Activated T-cell treated with anti-CD3 and anti-CD28 coated beads, Interleukin-2, amount 50 U/mL, for 4 hours (primary cell): Measurements from ENCODE around the gene POLG2. TPM values are rescaled to one million over a fixed set of nuclear protein-coding genes. Genes with fewer than 3 reads are reported as not detected.

Source experiments
- ATAC-seq, 2 donors: fragments of 200-7000 bp; cut with Tn5 transposase; one replicate each; pipeline ENCODE4 v1.10.0; 2021
- DNase-seq: peaks from one replicate; pipeline ENCODE4 v3.0.0-alpha.2; 2020
- H3K27me3 Mint-ChIP-seq: one replicate; pipeline ENCODE4 v1.8.0; 2021; ENCODE audit warnings: low read depth, mixed read lengths
- H3K36me3 Mint-ChIP-seq: one replicate; pipeline ENCODE4 v1.8.0; 2022; ENCODE audit warnings: mixed read lengths; ENCODE audit not compliant: insufficient read depth
- H3K4me1 Mint-ChIP-seq: one replicate; pipeline ENCODE4 v1.8.0; 2021; ENCODE audit warnings: low read depth, mixed read lengths
- H3K4me3 Mint-ChIP-seq: one replicate; pipeline ENCODE4 v1.8.0; 2021; ENCODE audit warnings: mild to moderate bottlenecking, moderate library complexity, mixed read lengths
- H3K9me3 Mint-ChIP-seq: one replicate; pipeline ENCODE4 v1.8.0; 2021; ENCODE audit warnings: mixed read lengths
- total RNA-seq, 3 donors: library from RNA; stranded (reverse); gene quantifications; one replicate each; pipeline ENCODE4 v1.2.1, GENCODE V29; 2021

The POLG2 gene
- total RNA-seq, 3 donors from 2014 or later: 34.1 to 34.9 (median 34.2) TPM

DNA sequence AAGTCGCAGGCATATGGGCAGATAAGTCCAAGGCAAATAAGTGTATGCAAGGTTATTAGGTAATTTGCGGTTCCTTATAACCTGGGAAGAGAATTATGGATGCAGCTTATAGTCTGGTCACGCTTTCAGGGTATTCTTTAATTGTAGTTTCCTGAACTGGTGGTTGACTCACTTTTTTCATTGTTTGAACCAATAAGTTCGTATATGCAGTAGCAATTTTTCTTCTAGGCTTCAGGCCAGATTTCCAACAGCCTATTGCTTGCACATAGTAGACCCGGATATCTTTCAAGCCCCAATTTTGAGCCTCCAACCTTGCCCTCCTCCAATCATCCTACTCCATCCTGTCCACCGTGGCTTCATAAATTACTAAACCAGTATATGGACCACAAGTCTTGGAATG lies 22.7 kb upstream of the POLG2 start:
- Mint-ChIP-seq H3K4me3 (no peak overlapping the region), H3K4me1 (peaks cover 15% of the 10 kb centered on the region), H3K36me3 (peaks cover 38% of the 10 kb centered on the region), H3K27me3 (no peaks in the 10 kb centered on the region), H3K9me3 (no peaks in the 10 kb centered on the region)
- DNase-seq: no peak
- ATAC-seq: no peak

DNA sequence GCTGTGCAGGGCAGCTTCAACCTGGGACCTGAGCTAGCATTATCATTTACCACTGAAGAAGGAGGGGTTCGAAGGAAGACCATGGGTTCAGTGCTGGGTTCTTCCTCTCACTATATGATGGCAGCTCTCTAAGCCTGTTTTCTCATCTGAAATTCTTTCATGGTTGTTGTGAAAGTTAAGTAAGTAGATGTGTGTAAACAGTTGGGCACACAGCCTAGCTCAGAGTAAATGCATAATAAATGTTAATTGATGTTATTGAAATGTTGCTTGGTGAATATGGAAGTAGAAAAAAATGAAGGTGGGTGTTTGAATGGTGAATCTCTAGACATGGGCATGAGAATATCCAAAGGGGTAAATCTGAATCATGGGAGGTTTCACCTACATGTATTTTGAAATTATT lies 19.0 kb upstream of the POLG2 start:
- no peaks in the 10 kb centered on the region for H3K9me3 Mint-ChIP-seq
- H3K36me3 Mint-ChIP-seq: peaks cover 48% of the 10 kb centered on the region
- DNase-seq (no peak), ATAC-seq (no peak)
- H3K4me3 Mint-ChIP-seq: no peak overlapping the region
- no peaks in the 10 kb centered on the region for H3K27me3 Mint-ChIP-seq
- H3K4me1 Mint-ChIP-seq: peaks cover 24% of the 10 kb centered on the region

DNA sequence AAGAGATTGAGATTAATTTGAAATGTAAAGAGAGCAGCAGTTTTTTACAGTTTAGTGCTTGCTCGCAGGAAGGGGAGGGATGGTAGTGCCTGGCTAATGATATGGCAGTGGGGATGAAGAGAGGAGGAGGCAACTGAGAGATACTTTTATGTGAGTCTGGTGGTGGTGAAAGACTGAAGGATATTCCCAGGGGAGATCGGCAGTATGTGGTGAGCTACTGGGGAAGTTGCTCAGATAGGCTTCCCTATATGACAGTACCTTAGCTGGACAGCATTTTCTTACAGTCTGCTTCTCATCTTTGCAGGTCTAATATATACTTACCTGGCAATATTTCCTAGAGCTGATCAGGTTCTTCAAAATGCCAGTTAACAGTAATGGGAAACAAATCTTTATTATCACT lies 18.6 kb upstream of the POLG2 start:
- Mint-ChIP-seq H3K9me3 (no peaks in the 10 kb centered on the region), H3K4me1 (peaks cover 24% of the 10 kb centered on the region), H3K27me3 (no peaks in the 10 kb centered on the region), H3K36me3 (peaks cover 51% of the 10 kb centered on the region), H3K4me3 (no peak overlapping the region)
- ATAC-seq: no peak
- no peak for DNase-seq

DNA sequence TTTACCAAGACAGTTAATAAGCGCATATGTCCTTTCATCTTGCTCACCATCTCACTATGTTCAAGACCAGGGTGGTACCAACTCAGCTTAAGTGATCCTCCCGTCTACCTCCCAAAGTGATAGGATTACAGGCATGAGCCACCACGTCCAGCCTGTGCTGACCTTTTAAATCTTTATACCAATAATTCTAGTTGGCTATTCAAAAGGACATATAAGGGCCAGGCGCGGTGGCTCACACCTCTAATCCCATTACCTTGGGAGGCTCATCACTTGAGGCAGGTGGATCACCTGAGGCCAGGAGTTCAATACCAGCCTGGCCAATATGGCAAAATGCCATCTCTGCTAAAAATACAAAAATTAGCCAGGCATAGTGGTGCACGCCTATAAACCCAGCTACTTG lies 12.3 kb upstream of the POLG2 start:
- ATAC-seq (no peak), DNase-seq (no peak)
- no peaks in the 10 kb centered on the region for H3K9me3 Mint-ChIP-seq
- H3K36me3 Mint-ChIP-seq: peaks cover 42% of the 10 kb centered on the region
- no peaks in the 10 kb centered on the region for H3K27me3 Mint-ChIP-seq
- H3K4me3 Mint-ChIP-seq: no peak overlapping the region
- H3K4me1 Mint-ChIP-seq: peaks cover 33% of the 10 kb centered on the region

DNA sequence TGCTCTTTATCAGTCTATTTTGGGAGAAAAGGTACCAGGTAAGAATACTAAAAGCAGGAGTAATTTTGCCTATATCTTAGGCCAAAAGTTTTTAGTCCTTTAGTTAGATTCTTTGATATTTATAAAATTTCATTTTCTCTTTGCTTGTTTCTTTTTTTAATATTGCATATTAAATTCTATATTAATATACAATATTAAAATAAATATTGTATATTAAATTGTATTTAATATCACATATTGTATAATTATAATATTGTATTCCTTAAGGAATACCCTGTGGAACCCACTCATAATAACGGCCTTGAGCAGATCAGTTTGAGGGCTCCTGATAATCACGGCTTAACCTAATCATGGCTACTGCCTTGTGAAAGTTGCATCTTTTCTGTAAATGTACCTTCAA lies 11.8 kb upstream of the POLG2 start:
- peaks cover 42% of the 10 kb centered on the region for H3K36me3 Mint-ChIP-seq
- peaks cover 33% of the 10 kb centered on the region for H3K4me1 Mint-ChIP-seq
- H3K27me3 Mint-ChIP-seq: no peaks in the 10 kb centered on the region
- H3K4me3 Mint-ChIP-seq: peak overlapping the region; percentile 100
- no peak for ATAC-seq
- DNase-seq: no peak
- no peaks in the 10 kb centered on the region for H3K9me3 Mint-ChIP-seq

DNA sequence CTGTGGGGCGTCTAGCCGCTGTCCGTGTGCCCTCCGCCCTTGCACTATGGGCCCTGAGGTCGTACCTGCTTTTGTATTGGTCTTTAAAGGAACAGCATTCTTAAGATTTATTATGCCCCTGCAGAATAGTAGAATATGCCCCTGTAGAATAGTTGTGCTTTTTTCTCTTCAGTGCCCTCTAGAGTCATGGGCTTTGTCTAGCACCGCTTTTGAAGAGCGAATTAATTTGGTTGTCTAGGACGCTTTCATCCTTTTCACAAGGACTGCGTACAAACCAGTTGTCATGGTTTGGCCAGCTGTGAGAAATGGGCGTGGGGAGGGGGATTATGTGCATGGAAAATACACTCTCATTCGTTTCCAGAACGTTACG lies 10.5 kb upstream of the POLG2 start:
- H3K9me3 Mint-ChIP-seq: no peaks in the 10 kb centered on the region
- no peaks in the 10 kb centered on the region for H3K27me3 Mint-ChIP-seq
- DNase-seq: no peak
- ATAC-seq: peak; percentile 25 to 29
- H3K36me3 Mint-ChIP-seq: peaks cover 48% of the 10 kb centered on the region
- H3K4me1 Mint-ChIP-seq: peaks cover 42% of the 10 kb centered on the region
- peak overlapping the region; percentile 100 for H3K4me3 Mint-ChIP-seq

DNA sequence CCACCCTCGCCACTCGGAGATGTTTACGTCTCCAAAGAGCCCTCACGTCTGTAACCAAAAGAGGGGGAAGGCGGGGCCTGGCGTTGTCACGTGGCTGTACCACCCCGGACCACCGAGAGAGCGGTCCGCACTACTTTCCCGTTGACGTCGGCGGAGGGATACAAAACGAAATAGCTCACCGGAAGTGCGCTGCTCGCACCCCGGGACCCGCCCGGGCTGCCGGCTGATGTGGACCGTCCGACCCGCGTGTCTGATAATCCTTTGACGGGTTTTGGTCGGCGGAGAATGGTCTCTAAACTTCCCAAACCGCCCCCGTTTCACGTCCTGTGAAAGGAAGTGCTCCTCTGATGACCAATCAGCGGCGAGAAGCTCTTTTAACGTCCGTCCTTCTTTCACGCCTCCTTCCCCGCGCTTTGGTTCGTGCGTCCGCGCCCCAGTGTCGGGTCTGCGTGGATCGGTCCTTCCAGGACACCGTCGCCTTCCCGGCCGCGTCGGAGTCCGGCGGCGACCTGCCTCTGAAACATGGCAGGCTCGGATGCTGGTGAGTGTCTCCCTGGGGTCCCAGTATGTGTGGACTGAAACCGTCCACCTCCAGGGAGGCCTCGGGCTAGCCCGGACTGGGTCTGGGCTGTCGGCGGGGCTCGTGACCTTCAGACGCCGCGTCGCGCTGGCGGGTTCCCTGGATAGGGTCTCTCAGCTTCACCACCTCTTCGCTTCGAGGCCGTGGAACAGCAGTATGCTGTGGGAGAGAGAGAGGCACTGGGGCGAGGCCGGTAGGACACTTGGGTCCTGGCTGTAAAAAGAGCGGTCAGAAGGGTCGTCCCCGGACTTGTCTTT lies 9.9 kb upstream of the POLG2 start, which contains the start of gene CEP95:
Gene CEP95 (plus strand): TSS at position 402 of the 837 bp plus-strand sequence. CDS start 121 bp downstream, at position 523.
- peaks cover 51% of the 10 kb centered on the region for H3K36me3 Mint-ChIP-seq
- no peaks in the 10 kb centered on the region for H3K27me3 Mint-ChIP-seq
- peaks cover 48% of the 10 kb centered on the region for H3K4me1 Mint-ChIP-seq
- DNase-seq (peak; percentile 92), ATAC-seq (peak; percentile 64 to 68)
- peak within 1 kb of the TSS; percentile 100 for H3K4me3 Mint-ChIP-seq
- H3K9me3 Mint-ChIP-seq: no peaks in the 10 kb centered on the region

DNA sequence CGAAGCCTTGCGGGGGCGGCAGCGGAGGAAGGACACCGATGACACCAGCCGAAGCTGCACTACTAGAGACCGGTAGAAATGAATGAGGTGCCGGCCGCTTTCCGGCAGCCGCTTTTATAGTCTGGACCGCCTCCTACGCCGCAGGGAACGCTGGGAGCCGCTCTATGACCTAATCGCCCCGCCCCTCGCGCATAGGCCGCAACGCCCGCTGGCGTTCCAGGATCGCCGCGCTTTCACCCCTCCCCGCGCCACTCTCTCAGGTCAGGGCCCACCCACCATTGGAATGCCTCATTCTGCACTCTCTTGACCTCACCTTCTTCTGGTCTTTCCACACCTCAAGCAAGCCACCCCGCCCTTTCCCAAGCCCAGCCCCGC lies 9.3 kb upstream of the POLG2 start, which contains the start of gene DDX5:
Gene DDX5 (minus strand): TSS at position 89 of the 375 bp plus-strand sequence. CDS start 170 bp downstream, outside the sequence.
- Mint-ChIP-seq H3K4me3 (peak within 1 kb of the TSS; percentile 100), H3K36me3 (peaks cover 52% of the 10 kb centered on the region), H3K4me1 (peaks cover 54% of the 10 kb centered on the region), H3K9me3 (no peaks in the 10 kb centered on the region), H3K27me3 (no peaks in the 10 kb centered on the region)
- DNase-seq (peak; percentile 99), ATAC-seq (peak; percentile 69 to 71)

DNA sequence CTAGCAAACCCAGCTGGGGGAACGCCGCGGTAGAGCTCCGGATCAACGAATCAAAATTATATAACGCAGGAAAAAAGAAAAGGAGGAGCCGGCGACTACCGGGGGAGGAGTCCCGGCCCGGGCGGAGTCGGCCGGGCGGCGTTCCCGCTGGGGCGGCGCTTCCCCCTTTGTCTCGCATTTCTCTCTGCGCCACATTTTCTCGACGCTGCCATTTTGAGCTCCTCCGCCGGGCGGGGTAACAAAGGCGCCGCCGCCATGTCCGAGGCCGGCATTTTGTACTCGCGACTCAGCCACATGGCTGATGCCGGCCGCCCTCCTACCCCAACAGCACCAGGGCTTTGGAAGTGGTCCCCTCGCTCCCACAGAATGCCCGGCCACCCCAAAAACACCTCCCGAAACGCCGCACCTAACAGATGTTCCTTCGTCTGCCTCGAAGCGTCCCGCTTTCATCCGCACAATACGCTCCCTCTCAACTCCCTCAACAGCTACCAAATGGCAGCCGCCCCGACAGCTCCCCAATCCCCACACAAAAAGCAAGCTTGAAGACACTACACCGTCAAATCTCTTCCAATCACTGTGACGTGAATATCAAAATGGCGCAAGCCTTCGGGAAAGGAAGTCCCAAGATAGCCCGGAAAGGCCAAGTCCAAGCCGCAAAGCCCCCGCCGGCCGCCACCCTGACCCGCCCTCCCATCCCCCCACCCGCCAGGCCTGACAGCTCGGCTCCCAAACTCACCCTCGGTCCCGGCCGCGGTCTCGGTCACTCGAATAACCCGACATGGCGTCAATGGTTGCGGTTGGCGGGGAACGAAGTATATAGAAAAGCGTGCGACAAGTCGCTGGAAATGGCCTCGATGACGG lies 8.7 kb upstream of the POLG2 start:
- DNase-seq (peak; percentile 80), ATAC-seq (peak; percentile 37 to 46)
- peak overlapping the region; percentile 100 for H3K4me3 Mint-ChIP-seq
- H3K27me3 Mint-ChIP-seq: no peaks in the 10 kb centered on the region
- H3K36me3 Mint-ChIP-seq: peaks cover 54% of the 10 kb centered on the region
- no peaks in the 10 kb centered on the region for H3K9me3 Mint-ChIP-seq
- peaks cover 60% of the 10 kb centered on the region for H3K4me1 Mint-ChIP-seq

DNA sequence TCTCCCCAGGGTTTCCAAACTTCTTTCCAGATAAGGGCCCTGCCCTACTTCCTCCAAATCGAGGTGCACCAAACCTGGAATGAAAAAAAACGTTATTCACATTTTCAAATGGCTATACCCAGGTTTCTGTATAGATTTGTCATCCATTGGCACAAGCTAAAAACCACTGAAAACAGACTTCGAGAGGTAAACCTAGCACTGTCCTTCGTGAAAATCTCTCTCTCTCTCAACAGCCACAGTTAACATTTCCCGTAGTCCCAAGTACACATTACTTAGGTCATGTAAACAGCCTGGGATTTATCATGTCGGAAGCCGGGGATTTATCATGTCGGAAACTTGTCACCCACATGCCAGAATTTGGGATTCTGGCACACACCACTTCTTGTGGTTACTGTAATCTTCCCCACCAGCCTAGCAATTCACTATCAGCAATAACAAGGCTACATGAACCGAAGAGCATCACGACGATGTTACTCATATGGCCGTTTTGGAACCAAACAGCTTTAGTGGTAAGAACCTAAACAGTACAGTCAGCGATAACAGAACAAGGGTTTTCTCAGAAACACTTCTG lies 8.0 kb upstream of the POLG2 start:
- ATAC-seq (no peak), DNase-seq (no peak)
- peak overlapping the region; percentile 100 for H3K4me3 Mint-ChIP-seq
- peaks cover 59% of the 10 kb centered on the region for H3K36me3 Mint-ChIP-seq
- H3K9me3 Mint-ChIP-seq: no peaks in the 10 kb centered on the region
- H3K27me3 Mint-ChIP-seq: no peaks in the 10 kb centered on the region
- peaks cover 65% of the 10 kb centered on the region for H3K4me1 Mint-ChIP-seq

DNA sequence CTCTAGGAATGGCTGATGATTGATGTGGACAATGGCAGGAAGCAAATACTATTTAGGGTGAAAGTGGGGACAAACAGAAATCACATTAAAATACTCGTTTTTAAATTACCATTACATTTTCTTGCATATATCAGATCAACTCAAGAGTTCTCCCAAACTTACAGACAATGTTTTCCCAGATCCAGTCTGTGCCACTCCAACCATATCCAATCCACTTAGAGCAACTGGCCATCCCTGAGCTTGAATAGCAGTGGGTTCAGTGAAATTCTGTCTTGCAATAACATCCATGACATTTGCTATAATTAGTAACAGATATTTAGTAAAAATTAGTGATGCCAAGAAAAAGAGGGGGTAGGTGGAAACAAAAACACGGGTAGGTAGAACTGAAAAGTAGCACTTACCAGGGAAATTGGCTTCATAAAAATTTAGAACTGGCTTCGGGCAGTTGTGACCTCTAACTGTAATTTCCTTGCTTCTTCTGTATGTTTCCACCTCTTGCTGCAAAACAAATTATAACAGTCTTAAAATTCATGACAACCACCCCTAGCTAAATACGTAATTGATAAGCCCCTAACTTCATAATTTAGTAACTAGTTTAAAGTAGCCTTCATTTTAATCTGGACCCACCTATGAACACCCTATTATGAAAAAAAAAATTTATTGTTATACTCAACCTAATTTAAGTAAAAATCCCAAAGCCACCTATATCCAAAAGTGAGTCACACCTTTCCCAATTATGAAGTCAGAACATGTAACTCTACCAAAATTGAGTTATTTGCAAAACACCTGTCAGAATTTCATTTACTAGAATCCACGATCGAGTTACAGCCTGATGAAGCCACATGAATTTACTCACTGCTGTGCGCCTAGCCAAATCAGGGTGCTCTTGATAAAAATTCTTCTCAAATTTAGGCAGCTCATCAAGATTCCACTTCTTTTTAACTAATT lies 7.2 kb upstream of the POLG2 start:
- Mint-ChIP-seq H3K4me1 (peaks cover 71% of the 10 kb centered on the region), H3K36me3 (peaks cover 64% of the 10 kb centered on the region), H3K4me3 (peak overlapping the region; percentile 100), H3K9me3 (no peaks in the 10 kb centered on the region), H3K27me3 (no peaks in the 10 kb centered on the region)
- no peak for ATAC-seq
- DNase-seq: no peak

DNA sequence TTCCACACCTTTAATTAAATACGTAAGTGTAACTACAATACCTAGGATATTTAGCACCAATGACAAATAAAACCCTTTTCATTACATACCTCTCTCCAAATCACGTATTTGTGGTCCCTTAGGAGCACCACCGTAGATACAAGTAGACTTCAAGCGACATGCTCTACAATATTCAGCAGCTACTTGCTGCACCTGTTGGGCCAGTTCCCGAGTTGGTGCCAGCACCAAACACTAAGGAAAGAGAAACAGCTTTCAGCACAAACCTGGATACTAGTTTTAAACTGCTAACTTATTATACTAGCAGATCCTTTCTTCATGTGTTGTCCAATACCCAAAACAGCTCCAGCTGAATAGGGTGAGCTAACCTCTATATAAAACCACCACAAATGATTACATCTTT lies 6.5 kb upstream of the POLG2 start:
- Mint-ChIP-seq H3K4me3 (peak overlapping the region; percentile 100), H3K9me3 (no peaks in the 10 kb centered on the region), H3K4me1 (peaks cover 71% of the 10 kb centered on the region), H3K27me3 (no peaks in the 10 kb centered on the region), H3K36me3 (peaks cover 68% of the 10 kb centered on the region)
- ATAC-seq: no peak
- no peak for DNase-seq

DNA sequence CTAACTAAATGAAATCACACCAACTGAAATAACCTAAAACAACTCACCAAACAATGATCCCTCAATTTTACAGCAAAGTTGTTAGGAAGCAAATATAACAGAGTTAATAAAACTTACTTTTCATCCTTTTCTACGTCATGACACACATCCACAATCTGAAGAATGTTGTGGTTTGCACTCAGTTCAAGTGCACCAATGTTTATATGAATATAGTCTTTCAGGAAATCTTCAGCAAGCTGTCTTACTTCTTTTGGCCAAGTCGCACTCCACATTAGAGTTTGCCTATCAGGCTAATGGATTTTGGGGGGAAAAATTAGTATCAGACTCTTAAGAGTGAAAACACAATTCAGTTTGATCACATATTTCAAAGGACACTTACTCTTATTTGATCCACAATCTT lies 6.0 kb upstream of the POLG2 start:
- Mint-ChIP-seq H3K9me3 (no peaks in the 10 kb centered on the region), H3K27me3 (no peaks in the 10 kb centered on the region), H3K4me1 (peaks cover 72% of the 10 kb centered on the region), H3K36me3 (peaks cover 72% of the 10 kb centered on the region), H3K4me3 (peak overlapping the region; percentile 100)
- ATAC-seq (no peak), DNase-seq (no peak)
